Mesothelial cell of epicardium (in vitro differentiated cells): ENCODE measurements around the gene SLC31A2. TPM values are rescaled to one million over a fixed set of nuclear protein-coding genes. Genes with fewer than 3 reads are reported as not detected.
A peak's percentile ranks its signal among the peaks of the same experiment; 100 is the strongest.

Source experiments
- DNase-seq, 2 experiments: peaks; one replicate each; pipeline ENCODE4 v3.0.0; 2021; ENCODE audit warnings: low spot score in 2 of 2; ENCODE audit not compliant: unreplicated experiment in 2 of 2
- H3K27ac Mint-ChIP-seq: 2 replicates; pipeline ENCODE4 v1.8.0; 2021; ENCODE audit warnings: mixed read lengths
- H3K27me3 Mint-ChIP-seq: 2 replicates; pipeline ENCODE4 v1.8.0; 2021; ENCODE audit warnings: low read depth, mixed read lengths
- H3K36me3 Mint-ChIP-seq: 2 replicates; pipeline ENCODE4 v1.8.0; 2021; ENCODE audit warnings: mixed read lengths
- H3K4me1 Mint-ChIP-seq: 2 replicates; pipeline ENCODE4 v1.8.0; 2021; ENCODE audit warnings: mixed read lengths
- H3K4me3 Mint-ChIP-seq: 2 replicates; pipeline ENCODE4 v1.8.0; 2021; ENCODE audit warnings: mild to moderate bottlenecking, moderate library complexity, mixed read lengths
- H3K9me3 Mint-ChIP-seq: 2 replicates; pipeline ENCODE4 v1.8.0; 2021; ENCODE audit warnings: mixed read lengths
- CTCF ChIP-seq: fragments of 200-600 bp; sonication (generic); IDR thresholded peaks from one replicate; pipeline ENCODE4 v1.5.0; 2021; ENCODE audit warnings: antibody characterized with exemption; ENCODE audit not compliant: unreplicated experiment
- total RNA-seq: library from RNA; stranded (reverse); gene quantifications from 3 replicates; pipeline ENCODE4 v1.2.1, GENCODE V29; 2021

SLC31A2 gene
- total RNA-seq, 1 donor from 2014 or later: 8.5 TPM

- Mint-ChIP-seq H3K27me3 (no peaks in the 10 kb centered on the region), H3K27ac (peak overlapping the region; percentile 2), H3K4me3 (no peak overlapping the region), H3K36me3 (peaks cover 12% of the 10 kb centered on the region), H3K4me1 (peaks cover 30% of the 10 kb centered on the region), H3K9me3 (no peaks in the 10 kb centered on the region)
- DNase-seq: no peak
- TF ChIP-seq CTCF: no peak
These were observed 4.1 kb downstream of the SLC31A2 start for GRCh38 chr9:113154946-113155345.

GRCh38 chr9:113155911-113156588 lies 5.2 kb downstream of the SLC31A2 start:
- Mint-ChIP-seq H3K4me1 (peaks cover 34% of the 10 kb centered on the region), H3K36me3 (peaks cover 14% of the 10 kb centered on the region), H3K27ac (peak overlapping the region; percentile 85), H3K4me3 (no peak overlapping the region), H3K9me3 (no peaks in the 10 kb centered on the region), H3K27me3 (no peaks in the 10 kb centered on the region)
- no peak for TF ChIP-seq CTCF
- no peak for DNase-seq

GRCh38 chr9:113156880-113157279 lies 6.1 kb downstream of the SLC31A2 start:
- Mint-ChIP-seq H3K27me3 (no peaks in the 10 kb centered on the region), H3K4me1 (peaks cover 32% of the 10 kb centered on the region), H3K27ac (no peak overlapping the region), H3K36me3 (peaks cover 15% of the 10 kb centered on the region), H3K9me3 (no peaks in the 10 kb centered on the region), H3K4me3 (no peak overlapping the region)
- DNase-seq: no peak
- TF ChIP-seq CTCF: no peak

- peaks cover 17% of the 10 kb centered on the region for H3K4me1 Mint-ChIP-seq
- no peak for TF ChIP-seq CTCF
- no peaks in the 10 kb centered on the region for H3K27me3 Mint-ChIP-seq
- peaks cover 24% of the 10 kb centered on the region for H3K36me3 Mint-ChIP-seq
- H3K4me3 Mint-ChIP-seq: no peak overlapping the region
- H3K9me3 Mint-ChIP-seq: no peaks in the 10 kb centered on the region
- DNase-seq: no peak
- H3K27ac Mint-ChIP-seq: no peak overlapping the region
These were observed 7.6 kb downstream of the SLC31A2 start for GRCh38 chr9:113158446-113158845.

- peaks cover 35% of the 10 kb centered on the region for H3K36me3 Mint-ChIP-seq
- peak overlapping the region; percentile 32 for H3K27ac Mint-ChIP-seq
- H3K4me3 Mint-ChIP-seq: no peak overlapping the region
These were observed 9.8 kb downstream of the SLC31A2 start for GRCh38 chr9:113160571-113160970.

More at GRCh38 chr9:113160571-113160970, 9.8 kb downstream of the SLC31A2 start:
- no peaks in the 10 kb centered on the region for H3K27me3 Mint-ChIP-seq
- no peak for TF ChIP-seq CTCF
- H3K9me3 Mint-ChIP-seq: no peaks in the 10 kb centered on the region
- DNase-seq: no peak
- peaks cover 16% of the 10 kb centered on the region for H3K4me1 Mint-ChIP-seq
